A549 (cell line): ENCODE measurements around the gene MAN1C1. TPM values are rescaled to one million over a fixed set of nuclear protein-coding genes. Genes with fewer than 3 reads are reported as not detected.
"Not testable (repeated sequence)": the region's sequence is repeated elsewhere in the genome, so short reads cannot be mapped to it uniquely, and the experiment has no call there.

Experiments
- ATAC-seq, 2 experiments: fragments of 200-7000 bp in 1 of 2; fragments of >200 bp in 1 of 2; cut with Nextera tagmentation in 1 of 2; cut with Tn5 transposase in 1 of 2; 3 replicates each; pipeline versions ENCODE4 v1.8.0 to v1.9.1; 2018 to 2020; ENCODE audit warnings: mild to moderate bottlenecking in 1 of 2, moderate library complexity in 1 of 2
- CTCF ChIA-PET: fragments of 300-600 bp; sonication (Branson Sonifier 250); formaldehyde crosslinking; extraction: SDS; loops from one replicate; lab custom pipeline; 2021; ENCODE audit warnings: antibody characterized with exemption, inconsistent platforms; lab: Yijun Ruan, JAX
- POLR2A ChIA-PET: fragments of 350-600 bp; formaldehyde crosslinking; extraction: SDS; loops from one replicate; lab custom pipeline; 2021; ENCODE audit warnings: antibody characterized with exemption, inconsistent platforms; lab: Yijun Ruan, JAX
- DNase-seq, 2 experiments: peaks; one replicate each; pipeline versions ENCODE4 v3.0.0 to v3.0.0-alpha.2; 2011 to 2016; ENCODE audit warnings: low read depth in 1 of 2, low spot score in 1 of 2
- FAIRE-seq: peaks from 2 replicates; lab custom pipeline; 2011; peaks lifted over from hg19 to GRCh38; lab: Jason Lieb, UNC
- H3K27ac ChIP-seq, 2 experiments: fragments of >200 bp; sonication (Bioruptor Twin); formaldehyde crosslinking; 3 replicates each; pipeline ENCODE4 v1.5.1; 2016 to 2017
- H3K4me1 ChIP-seq: fragments of >200 bp; sonication (Bioruptor Twin); formaldehyde crosslinking; 3 replicates; pipeline ENCODE4 v1.6.1; 2016
- H3K4me2 ChIP-seq: fragments of >200 bp; sonication (Bioruptor Twin); formaldehyde crosslinking; 3 replicates; pipeline ENCODE4 v1.6.1; 2016
- H3K4me3 ChIP-seq: fragments of >200 bp; sonication (Bioruptor Twin); formaldehyde crosslinking; 3 replicates; pipeline ENCODE4 v1.5.1; 2016
- H3K9me3 ChIP-seq: fragments of >200 bp; sonication (Bioruptor Twin); formaldehyde crosslinking; 3 replicates; pipeline ENCODE4 v1.6.1; 2016
- CBX2 ChIP-seq: fragments of 200-600 bp; sonication (generic); IDR thresholded peaks from 2 replicates; pipeline ENCODE4 v1.6.1; 2016; ENCODE audit warnings: low read depth, mild to moderate bottlenecking, borderline replicate concordance
- CBX8 ChIP-seq: fragments of 200-600 bp; sonication (generic); IDR thresholded peaks from 2 replicates; pipeline ENCODE4 v1.6.1; 2016
- CEBPB ChIP-seq, 2 experiments: fragments of >200 bp in 1 of 2; sonication (Bioruptor Twin) in 1 of 2; formaldehyde crosslinking in 1 of 2; IDR thresholded peaks; 2 replicates each; pipeline ENCODE4 v1.6.1; 2012 to 2016
- CHD2 ChIP-seq: fragments of 150-350 bp; IDR thresholded peaks from 2 replicates; pipeline ENCODE4 v1.6.1; 2014; ENCODE audit warnings: low read length; ENCODE audit not compliant: partially characterized antibody
- EHMT2 ChIP-seq: fragments of 200-600 bp; sonication (generic); IDR thresholded peaks from 2 replicates; pipeline ENCODE4 v1.6.1; 2016; ENCODE audit warnings: antibody characterized with exemption, low read depth, mild to moderate bottlenecking, moderate library complexity
- GATA3 ChIP-seq: IDR thresholded peaks from 2 replicates; pipeline ENCODE4 v1.6.1; 2012; ENCODE audit warnings: borderline replicate concordance
- HDAC2 ChIP-seq: fragments of 200-600 bp; sonication (generic); IDR thresholded peaks from 2 replicates; pipeline ENCODE4 v1.6.1; 2016
- HOXB5 ChIP-seq: fragments of 250-450 bp; sonication (Bioruptor Pico); IDR thresholded peaks from 2 replicates; pipeline ENCODE4 v1.5.0; 2020; ENCODE audit warnings: mild to moderate bottlenecking, moderate library complexity
- JUN ChIP-seq, 2 experiments: fragments of >200 bp; sonication (Bioruptor Twin); formaldehyde crosslinking; IDR thresholded peaks; 2 replicates in 1 of 2; 3 replicates in 1 of 2; pipeline ENCODE4 v1.6.1; 2016 to 2017
- JUNB ChIP-seq: fragments of >200 bp; sonication (Bioruptor Twin); formaldehyde crosslinking; IDR thresholded peaks from 2 replicates; pipeline ENCODE4 v1.6.1; 2016
- KDM5A ChIP-seq: fragments of 200-600 bp; sonication (generic); IDR thresholded peaks from 2 replicates; pipeline ENCODE4 v1.6.1; 2016; ENCODE audit warnings: antibody characterized with exemption, mild to moderate bottlenecking
- MYC ChIP-seq: IDR thresholded peaks from 2 replicates; pipeline ENCODE4 v1.6.1; 2012; ENCODE audit warnings: mild to moderate bottlenecking, inconsistent platforms, low read length, improper control_type of control experiment, borderline replicate concordance
- PHF8 ChIP-seq: fragments of 200-600 bp; sonication (generic); IDR thresholded peaks from 2 replicates; pipeline ENCODE4 v1.6.1; 2016; ENCODE audit warnings: low read depth, mild to moderate bottlenecking, antibody characterized with exemption, moderate library complexity, borderline replicate concordance
- POLR2A ChIP-seq: IDR thresholded peaks from 2 replicates; pipeline ENCODE4 v1.6.1; 2012; ENCODE audit warnings: mild to moderate bottlenecking, low read length
- RAD21 ChIP-seq, 2 experiments: fragments of >200 bp in 1 of 2; sonication (Bioruptor Twin) in 1 of 2; formaldehyde crosslinking in 1 of 2; IDR thresholded peaks in 1 of 2; conservative IDR thresholded peaks in 1 of 2; 2 replicates in 1 of 2; 3 replicates in 1 of 2; pipeline ENCODE4 v1.6.1; 2012 to 2018; ENCODE audit warnings: inconsistent platforms in 1 of 2
- RARB ChIP-seq: fragments of 250-450 bp; sonication (Bioruptor Pico); IDR thresholded peaks from 2 replicates; pipeline ENCODE4 v1.8.0; 2021; ENCODE audit warnings: mild to moderate bottlenecking, moderate library complexity
- RFX5 ChIP-seq: fragments of 450-650 bp; IDR thresholded peaks from 2 replicates; pipeline ENCODE4 v1.7.1; 2014; ENCODE audit warnings: antibody characterized with exemption, mild to moderate bottlenecking, moderate library complexity
- WGBS: methylation state at CpG from one replicate; pipeline ENCODE4 v1.1.6; 2017; ENCODE audit errors: missing lambda C conversion rate; 5-methylcytosine and 5-hydroxymethylcytosine counted together
- polyA plus RNA-seq, 4 experiments: library from polyadenylated mRNA; depleted of rRNA in 3 of 4; stranded (reverse); fragments of >200 nt; fragmentation: RNase III in 1 of 4; extraction: RNeasy Plus Mini Kit Qiagen cat#74134 plus additional on column Dnase treatment in 1 of 4; gene quantifications; 2 replicates in 3 of 4; 3 replicates in 1 of 4; pipeline ENCODE4 v1.2.3, GENCODE V29; 2011 to 2017
- TF ChIP-seq, protein P1 (sequence below): fragments of >200 bp; sonication (Bioruptor Twin); formaldehyde crosslinking; IDR thresholded peaks from 3 replicates; pipeline ENCODE4 v1.5.1; 2016
- TF ChIP-seq, protein P2 (sequence below): fragments of 150-350 bp; IDR thresholded peaks from 2 replicates; pipeline ENCODE4 v1.6.1; 2014; ENCODE audit warnings: low read depth, mild to moderate bottlenecking, low read length
- TF ChIP-seq, protein P3 (sequence below): fragments of >200 bp; sonication (Bioruptor Twin); formaldehyde crosslinking; IDR thresholded peaks from 2 replicates; pipeline ENCODE4 v1.6.1; 2016

MAN1C1 gene
- polyA plus RNA-seq, 2 of the 4 experiments (the other 2 are of a cell fraction) = 0.22 to 0.27 TPM

DNA sequence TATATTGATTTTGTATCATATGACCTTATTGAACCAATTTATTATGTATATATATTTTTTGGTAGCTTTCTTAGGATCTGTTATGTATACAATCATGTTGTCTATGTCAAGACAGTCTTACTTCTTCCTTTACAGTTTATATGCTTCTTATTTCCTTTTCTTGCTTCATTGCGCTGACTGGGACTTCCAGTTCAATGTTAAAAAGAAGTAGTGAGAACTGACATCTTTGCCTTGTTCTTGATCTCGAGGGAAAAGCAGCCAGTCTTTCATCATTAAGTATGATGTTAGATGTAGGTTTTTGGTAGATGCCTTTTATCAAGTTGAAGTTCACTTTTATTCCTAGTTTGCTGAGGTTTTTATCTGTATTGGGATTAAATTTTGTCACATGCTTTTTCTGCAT lies 17.5 kb downstream of the MAN1C1 start:
- TF ChIP-seq RFX5 (no peak), JUN (IDR thresholded peaks at IDR 0.05) (no peak), CBX2 (no peak), GATA3 (no peak), RARB (CRISPR knock-in tag) (no peak)
- TF ChIP-seq, protein P1, sequence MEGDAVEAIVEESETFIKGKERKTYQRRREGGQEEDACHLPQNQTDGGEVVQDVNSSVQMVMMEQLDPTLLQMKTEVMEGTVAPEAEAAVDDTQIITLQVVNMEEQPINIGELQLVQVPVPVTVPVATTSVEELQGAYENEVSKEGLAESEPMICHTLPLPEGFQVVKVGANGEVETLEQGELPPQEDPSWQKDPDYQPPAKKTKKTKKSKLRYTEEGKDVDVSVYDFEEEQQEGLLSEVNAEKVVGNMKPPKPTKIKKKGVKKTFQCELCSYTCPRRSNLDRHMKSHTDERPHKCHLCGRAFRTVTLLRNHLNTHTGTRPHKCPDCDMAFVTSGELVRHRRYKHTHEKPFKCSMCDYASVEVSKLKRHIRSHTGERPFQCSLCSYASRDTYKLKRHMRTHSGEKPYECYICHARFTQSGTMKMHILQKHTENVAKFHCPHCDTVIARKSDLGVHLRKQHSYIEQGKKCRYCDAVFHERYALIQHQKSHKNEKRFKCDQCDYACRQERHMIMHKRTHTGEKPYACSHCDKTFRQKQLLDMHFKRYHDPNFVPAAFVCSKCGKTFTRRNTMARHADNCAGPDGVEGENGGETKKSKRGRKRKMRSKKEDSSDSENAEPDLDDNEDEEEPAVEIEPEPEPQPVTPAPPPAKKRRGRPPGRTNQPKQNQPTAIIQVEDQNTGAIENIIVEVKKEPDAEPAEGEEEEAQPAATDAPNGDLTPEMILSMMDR = no peak
- TF ChIP-seq, all 56 proteins: peak for 0
- Histone ChIP-seq H3K4me1 (no peaks in the 10 kb centered on the region), H3K4me3 (no peak overlapping the region), H3K27ac (no peak overlapping the region), H3K4me2 (no peak overlapping the region), H3K9me3 (peaks cover 6% of the 10 kb centered on the region; the same call in 2 of the 3 replicates)
- FAIRE-seq = no peak
- ATAC-seq = no peak
- ChIA-PET POLR2A (no interaction called here), CTCF (interaction anchor here (0.6 kb wide), 1 partner anchor 52 kb away, joined by 3 read pairs; no protein-coding TSS in a partner anchor)
- no peak for DNase-seq
- 48% methylated on average over 2 of the region's 2 CpGs for WGBS

DNA sequence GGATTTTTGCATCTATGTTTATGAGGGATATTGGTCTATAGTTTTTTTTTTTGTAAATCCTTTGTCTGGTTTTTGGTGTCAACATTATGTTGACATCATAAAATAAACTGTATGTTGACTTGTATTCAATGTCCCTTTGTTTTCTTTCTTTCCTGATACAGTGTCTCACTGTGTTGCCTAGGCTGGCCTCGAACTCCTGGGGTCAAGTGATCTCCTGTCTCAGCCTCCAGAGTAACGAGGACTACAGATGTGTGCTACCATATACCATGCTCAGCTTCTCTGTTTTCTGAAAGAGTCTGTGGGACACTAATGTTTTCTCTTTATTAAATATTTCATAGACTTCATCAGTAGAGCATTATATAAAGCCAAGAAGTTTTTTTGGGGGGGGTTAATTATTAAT lies 18.3 kb downstream of the MAN1C1 start:
- no peak for FAIRE-seq

DNA sequence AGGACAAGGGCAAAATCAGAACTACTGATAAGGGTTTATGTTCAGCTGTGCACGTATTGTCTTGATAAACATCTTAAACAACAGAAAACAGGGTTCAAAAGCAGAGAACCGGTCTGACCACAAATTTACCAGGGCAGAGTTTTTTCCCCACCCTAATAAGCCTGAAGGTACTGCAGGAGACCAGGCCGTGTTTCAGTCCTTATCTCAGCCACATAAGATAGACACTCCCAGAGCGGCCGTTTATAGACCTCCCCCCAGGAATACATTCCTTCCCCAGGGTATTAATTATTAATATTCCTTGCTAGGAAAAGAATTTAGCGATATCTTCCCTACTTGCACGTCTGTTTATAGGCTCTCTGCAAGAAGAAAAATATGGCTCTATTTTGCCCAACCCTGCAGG lies 19.6 kb downstream of the MAN1C1 start:
- FAIRE-seq, DNase-seq, H3K4me1 ChIP-seq, H3K4me2 ChIP-seq, H3K9me3 ChIP-seq, H3K27ac ChIP-seq, ATAC-seq, CTCF ChIA-PET, POLR2A ChIA-PET, H3K4me3 ChIP-seq: not testable (repeated sequence)
- 56% methylated on average over 7 of the region's 7 CpGs for WGBS

More for the DNA sequence above, 18.3 kb downstream of the MAN1C1 start:
- H3K27ac ChIP-seq = no peak overlapping the region
- no peak for TF ChIP-seq CHD2
- ChIA-PET POLR2A (no interaction called here), CTCF (no interaction called here)
- DNase-seq (no peak), ATAC-seq (no peak)
- peaks cover 10% of the 10 kb centered on the region; the same call in 2 of the 3 replicates for H3K9me3 ChIP-seq
- H3K4me3 ChIP-seq = no peak overlapping the region
- no peak overlapping the region for H3K4me2 ChIP-seq
- H3K4me1 ChIP-seq = no peaks in the 10 kb centered on the region
- 17% methylated on average over 2 of the region's 2 CpGs for whole genome bisulfite sequencing

DNA sequence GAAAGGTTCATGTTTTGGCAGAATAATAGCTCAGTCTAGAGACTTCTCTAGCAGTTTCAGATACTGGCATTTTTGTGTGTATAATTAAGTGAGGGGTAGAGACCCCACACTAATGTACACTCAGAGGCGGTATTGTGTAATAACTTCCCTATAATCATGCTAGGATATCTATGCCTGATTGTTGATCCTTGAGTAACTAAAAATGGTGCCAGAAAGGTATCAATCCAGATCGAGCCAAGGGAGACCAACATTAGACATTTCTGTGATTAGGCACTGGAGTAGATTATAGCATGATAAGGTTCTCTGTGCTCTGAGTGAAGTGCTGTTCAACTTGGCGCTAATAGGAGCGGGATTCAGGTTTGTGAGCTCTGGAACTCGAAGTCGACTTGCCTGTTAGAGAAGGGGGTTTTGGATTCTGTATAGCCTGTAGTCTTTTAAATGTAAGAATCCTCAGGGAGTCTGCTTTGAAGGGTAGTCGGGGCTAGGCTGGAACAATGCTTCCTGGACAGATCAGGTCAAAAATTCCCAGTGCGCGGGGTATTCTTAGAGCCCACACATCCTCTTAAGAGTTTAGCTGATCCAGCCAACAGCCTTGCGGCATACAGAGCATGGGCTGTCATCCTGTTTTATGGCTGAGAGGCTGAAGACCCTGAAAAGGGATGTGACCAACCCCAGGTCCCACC lies 24.2 kb downstream of the MAN1C1 start:
- FAIRE-seq (no peak), DNase-seq (no peak), ATAC-seq (no peak)
- H3K9me3 ChIP-seq = peaks cover 10% of the 10 kb centered on the region; the same call in 2 of the 3 replicates
- H3K27ac ChIP-seq = no peak overlapping the region
- H3K4me2 ChIP-seq = no peak overlapping the region
- no peaks in the 10 kb centered on the region for H3K4me1 ChIP-seq
- WGBS = 48% methylated on average over 10 of the region's 10 CpGs
- no peak overlapping the region for H3K4me3 ChIP-seq
- TF ChIP-seq, protein P2, sequence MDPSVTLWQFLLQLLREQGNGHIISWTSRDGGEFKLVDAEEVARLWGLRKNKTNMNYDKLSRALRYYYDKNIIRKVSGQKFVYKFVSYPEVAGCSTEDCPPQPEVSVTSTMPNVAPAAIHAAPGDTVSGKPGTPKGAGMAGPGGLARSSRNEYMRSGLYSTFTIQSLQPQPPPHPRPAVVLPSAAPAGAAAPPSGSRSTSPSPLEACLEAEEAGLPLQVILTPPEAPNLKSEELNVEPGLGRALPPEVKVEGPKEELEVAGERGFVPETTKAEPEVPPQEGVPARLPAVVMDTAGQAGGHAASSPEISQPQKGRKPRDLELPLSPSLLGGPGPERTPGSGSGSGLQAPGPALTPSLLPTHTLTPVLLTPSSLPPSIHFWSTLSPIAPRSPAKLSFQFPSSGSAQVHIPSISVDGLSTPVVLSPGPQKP = no peak
- TF ChIP-seq EHMT2 (no peak), POLR2A (no peak), KDM5A (no peak), JUNB (no peak), MYC (no peak), HOXB5 (CRISPR knock-in tag) (no peak), PHF8 (no peak), CBX8 (no peak), HDAC2 (no peak), RAD21 (conservative IDR thresholded peaks at IDR 0.05 in 1 of 2, IDR thresholded peaks at IDR 0.05 in 1 of 2) (no peak), CEBPB (IDR thresholded peaks at IDR 0.05) (no peak)
- TF ChIP-seq, protein P3, sequence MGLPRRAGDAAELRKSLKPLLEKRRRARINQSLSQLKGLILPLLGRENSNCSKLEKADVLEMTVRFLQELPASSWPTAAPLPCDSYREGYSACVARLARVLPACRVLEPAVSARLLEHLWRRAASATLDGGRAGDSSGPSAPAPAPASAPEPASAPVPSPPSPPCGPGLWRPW = no peak
- ChIA-PET POLR2A (no interaction called here), CTCF (interaction anchor here (0.9 to 1.7 kb wide), 2 partner anchors 27 to 52 kb away, joined by 3 to 4 read pairs; no protein-coding TSS in a partner anchor)
